IMR-90 (cell line): ENCODE results near the gene ITPR2. TPM values are rescaled to one million over a fixed set of nuclear protein-coding genes. Genes with fewer than 3 reads are reported as not detected.

ENCODE experiments used
- ATAC-seq: fragments of 200-7000 bp; cut with Tn5 transposase; 2 replicates; pipeline ENCODE4 v1.9.1; 2020; ENCODE audit warnings: low read depth, mild to moderate bottlenecking, moderate library complexity
- BruUV-seq: library from RNA; stranded (reverse); fragments of 400-500 nt; replicated peaks from 2 replicates; lab custom pipeline; 2021; lab: Mats Ljungman, UMichigan
- CTCF ChIA-PET: fragments of 300-600 bp; formaldehyde crosslinking; extraction: SDS; loops from one replicate; lab custom pipeline; 2021; ENCODE audit warnings: antibody characterized with exemption; lab: Yijun Ruan, JAX
- POLR2A ChIA-PET: fragments of 300-600 bp; sonication (Branson Sonifier 250); formaldehyde crosslinking; loops from one replicate; lab custom pipeline; 2022; ENCODE audit warnings: antibody characterized with exemption; ENCODE audit not compliant: unreplicated experiment; lab: Charles Lee
- DNase-seq: peaks from one replicate; pipeline ENCODE4 v3.0.0; 2013
- H2AFZ ChIP-seq: replicated peaks from 2 replicates; pipeline ENCODE3; 2013; ENCODE audit warnings: low read length, mild to moderate bottlenecking; ENCODE audit not compliant: poor library complexity
- H2AK5ac ChIP-seq: 2 replicates; pipeline ENCODE4 v1.6.1; 2013; ENCODE audit warnings: low read depth, low read length, inconsistent platforms
- H2AK9ac ChIP-seq: replicated peaks from 2 replicates; pipeline ENCODE3; 2013; ENCODE audit warnings: mild to moderate bottlenecking, low read depth, low read length, moderate library complexity; ENCODE audit not compliant: poor library complexity
- H2BK120ac ChIP-seq: 2 replicates; pipeline ENCODE4 v1.6.1; 2013; ENCODE audit warnings: low read depth, low read length, inconsistent platforms
- H2BK15ac ChIP-seq: 3 replicates; pipeline ENCODE4 v1.6.1; 2013; ENCODE audit warnings: low read depth, low read length, inconsistent platforms
- H2BK20ac ChIP-seq: 2 replicates; pipeline ENCODE4 v1.6.1; 2013; ENCODE audit warnings: low read depth, mild to moderate bottlenecking, inconsistent platforms, low read length, moderate library complexity
- H2BK5ac ChIP-seq: 2 replicates; pipeline ENCODE4 v1.6.1; 2013; ENCODE audit warnings: mild to moderate bottlenecking, low read depth, low read length, inconsistent platforms; ENCODE audit not compliant: poor library complexity, severe bottlenecking
- H3K14ac ChIP-seq: replicated peaks from 2 replicates; pipeline ENCODE4 v1.6.1; 2013; ENCODE audit warnings: low read depth, low read length, inconsistent platforms
- H3K18ac ChIP-seq: 2 replicates; pipeline ENCODE4 v1.6.1; 2013; ENCODE audit warnings: low read depth, low read length, control low read depth
- H3K23ac ChIP-seq: 2 replicates; pipeline ENCODE4 v1.6.1; 2013; ENCODE audit warnings: low read depth, low read length, inconsistent platforms
- H3K27ac ChIP-seq: 2 replicates; pipeline ENCODE4 v1.5.1; 2013; ENCODE audit warnings: mild to moderate bottlenecking, control low read depth, low read length; ENCODE audit not compliant: insufficient read depth
- H3K27me3 ChIP-seq: 2 replicates; pipeline ENCODE4 v1.6.1; 2013; ENCODE audit warnings: low read length; ENCODE audit not compliant: control insufficient read depth, insufficient read depth
- H3K36me3 ChIP-seq: 2 replicates; pipeline ENCODE4 v1.6.1; 2013; ENCODE audit warnings: low read length, mixed read lengths; ENCODE audit not compliant: control insufficient read depth, insufficient read depth
- H3K4ac ChIP-seq: 2 replicates; pipeline ENCODE4 v1.6.1; 2013; ENCODE audit warnings: low read depth, low read length, inconsistent platforms
- H3K4me1 ChIP-seq: 2 replicates; pipeline ENCODE4 v1.6.1; 2013; ENCODE audit warnings: low read length, mixed read lengths; ENCODE audit not compliant: control insufficient read depth, insufficient read depth
- H3K4me2 ChIP-seq: 2 replicates; pipeline ENCODE4 v1.6.1; 2013; ENCODE audit warnings: low read depth, mild to moderate bottlenecking, control low read depth, low read length, moderate library complexity
- H3K4me3 ChIP-seq: 2 replicates; pipeline ENCODE4 v1.5.1; 2013; ENCODE audit warnings: low read depth, mild to moderate bottlenecking, control low read depth, low read length, moderate library complexity; ENCODE audit not compliant: insufficient read depth
- H3K56ac ChIP-seq: 2 replicates; pipeline ENCODE4 v1.6.1; 2013; ENCODE audit warnings: low read length, inconsistent platforms; ENCODE audit not compliant: insufficient read depth; ENCODE audit errors: extremely low read depth
- H3K79me1 ChIP-seq, 2 experiments: 2 replicates each; pipeline ENCODE4 v1.6.1; 2013; ENCODE audit warnings: low read length in 2 of 2, inconsistent platforms in 1 of 2, low read depth in 1 of 2
- H3K9ac ChIP-seq: 2 replicates; pipeline ENCODE4 v1.6.1; 2013; ENCODE audit warnings: low read depth, low read length, control low read depth
- H3K9me1 ChIP-seq: 2 replicates; pipeline ENCODE4 v1.6.1; 2013; ENCODE audit warnings: low read length, inconsistent platforms; ENCODE audit not compliant: insufficient read depth
- H3K9me3 ChIP-seq: 2 replicates; pipeline ENCODE4 v1.6.1; 2013; ENCODE audit warnings: low read length; ENCODE audit not compliant: control insufficient read depth, insufficient read depth
- H4K20me1 ChIP-seq: 2 replicates; pipeline ENCODE4 v1.6.1; 2013; ENCODE audit warnings: low read length, inconsistent platforms; ENCODE audit not compliant: insufficient read depth
- H4K5ac ChIP-seq: 2 replicates; pipeline ENCODE4 v1.6.1; 2013; ENCODE audit warnings: mild to moderate bottlenecking, low read depth, low read length, control low read depth
- H4K8ac ChIP-seq, 2 experiments: 2 replicates each; pipeline ENCODE4 v1.6.1; 2013; ENCODE audit warnings: low read depth in 2 of 2, low read length in 2 of 2, control low read depth in 1 of 2, inconsistent platforms in 1 of 2
- H4K91ac ChIP-seq: 2 replicates; pipeline ENCODE4 v1.6.1; 2013; ENCODE audit warnings: low read depth, low read length, inconsistent platforms; ENCODE audit not compliant: insufficient read depth
- CEBPB ChIP-seq: IDR thresholded peaks from 2 replicates; pipeline ENCODE4 v1.6.1; 2012; ENCODE audit warnings: low read depth, low read length, improper control_type of control experiment
- CTCF ChIP-seq: conservative IDR thresholded peaks from 2 replicates; pipeline ENCODE4 v1.5.1; 2012; ENCODE audit warnings: mild to moderate bottlenecking, low read depth, low read length, improper control_type of control experiment
- MAZ ChIP-seq: IDR thresholded peaks from 2 replicates; pipeline ENCODE4 v1.6.1; 2012; ENCODE audit warnings: low read depth, mild to moderate bottlenecking, low read length, improper control_type of control experiment, moderate library complexity, borderline replicate concordance
- POLR2A ChIP-seq: IDR thresholded peaks from 2 replicates; pipeline ENCODE4 v1.6.1; 2012; ENCODE audit warnings: mild to moderate bottlenecking, low read depth, low read length
- RAD21 ChIP-seq: IDR thresholded peaks from 2 replicates; pipeline ENCODE4 v1.6.1; 2012; ENCODE audit warnings: low read length, improper control_type of control experiment
- SMC3 ChIP-seq: fragments of 150-350 bp; IDR thresholded peaks from 2 replicates; pipeline ENCODE4 v1.6.1; 2016; ENCODE audit warnings: low read depth, mild to moderate bottlenecking, antibody characterized with exemption, low read length, moderate library complexity
- USF2 ChIP-seq: fragments of 150-350 bp; IDR thresholded peaks from 2 replicates; pipeline ENCODE4 v1.6.1; 2017; ENCODE audit warnings: mild to moderate bottlenecking, antibody characterized with exemption, low read length, low read depth
- WGBS, 2 experiments: methylation state at CpG; one replicate each; pipeline versions ENCODE4 v1.1.5 to v1.1.7; 2013; ENCODE audit warnings: missing lambda C conversion rate in 2 of 2; ENCODE audit not compliant: insufficient read length in 1 of 2; ENCODE audit errors: extremely low coverage in 2 of 2; 5-methylcytosine and 5-hydroxymethylcytosine counted together
- dilution Hi-C: fragments of 300-500 bp; cut with HindIII; formaldehyde crosslinking; loops from one replicate; pipeline ENCODE4 v1.14.3; 2018; ENCODE audit warnings: low sequenced_read_pairs; ENCODE audit not compliant: unreplicated experiment
- in situ Hi-C: fragments of 300-500 bp; cut with MboI; formaldehyde crosslinking; loops from 3 replicates; pipeline ENCODE4 v1.14.3; 2019; ENCODE audit warnings: low sequenced_read_pairs, inconsistent platforms, mixed read lengths
- intact Hi-C: fragments of 100-400 bp; cut with micrococcal nuclease; formaldehyde crosslinking; loops from 2 replicates; pipeline ENCODE4 v1.10.0; 2022
- polyA plus RNA-seq, 3 experiments: library from polyadenylated mRNA; depleted of rRNA; stranded (reverse); fragments of >200 nt; gene quantifications; 2 replicates each; pipeline ENCODE4 v1.2.3, GENCODE V29; 2012; ENCODE audit warnings: low replicate concordance in 1 of 3
- total RNA-seq: library from RNA; depleted of rRNA; stranded (reverse); fragments of >200 nt; gene quantifications from 2 replicates; pipeline ENCODE4 v1.2.3, GENCODE V29; 2012

The ITPR2 gene
- total and polyA plus RNA-seq, 2 of the 4 experiments (the other 2 are of a cell fraction): 1.2 to 9.0 TPM

GRCh38 chr12:26507613-26508012, 325.4 kb downstream of the ITPR2 start:
- DNase-seq (no peak), ATAC-seq (no peak)
- H3K4me2 ChIP-seq: no peak overlapping the region
- ChIA-PET POLR2A (no interaction called here), CTCF (no interaction called here)
- H3K79me1 ChIP-seq: no peaks in the 10 kb centered on the region
- H2AK5ac ChIP-seq: no peak overlapping the region
- no peaks in the 10 kb centered on the region for H3K4me1 ChIP-seq
- no peaks in the 10 kb centered on the region for H3K36me3 ChIP-seq
- H4K91ac ChIP-seq: no peak overlapping the region
- no peaks in the 10 kb centered on the region for H3K9me3 ChIP-seq
- no peak overlapping the region for H3K56ac ChIP-seq
- no peak overlapping the region for H3K23ac ChIP-seq
- H3K4ac ChIP-seq: no peak overlapping the region
- no peaks in the 10 kb centered on the region for H3K27me3 ChIP-seq
- no peak overlapping the region for H3K4me3 ChIP-seq
- no peak overlapping the region for H2AK9ac ChIP-seq
- H2BK20ac ChIP-seq: no peak overlapping the region
- 80% methylated on average over 1 of the region's 1 CpG; no CpG with 5 or more reads in 1 of the 2 experiments for WGBS, 2 experiments
- TF ChIP-seq POLR2A (no peak), USF2 (no peak), CTCF (no peak), MAZ (no peak), SMC3 (no peak), RAD21 (no peak), CEBPB (no peak)
- no peak overlapping the region for H3K14ac ChIP-seq
- H2BK120ac ChIP-seq: no peak overlapping the region
- no TSS peak for BruUV-seq
- H2AFZ ChIP-seq: no peak overlapping the region
- intact Hi-C loops (no loop called here), dilution Hi-C loops (no loop called here), in situ Hi-C loops (no loop called here)
- no peak overlapping the region for H2BK15ac ChIP-seq
- no peak overlapping the region for H4K5ac ChIP-seq
- no peak overlapping the region for H3K27ac ChIP-seq
- no peaks in the 10 kb centered on the region for H4K20me1 ChIP-seq
- no peaks in the 10 kb centered on the region for H3K9me1 ChIP-seq
- H4K8ac ChIP-seq: no peak overlapping the region
- H3K9ac ChIP-seq: no peak overlapping the region
- H2BK5ac ChIP-seq: no peak overlapping the region
- no peak overlapping the region for H3K18ac ChIP-seq
